PC-9 (cell line): ENCODE results near the gene TJP2. TPM values are rescaled to one million over a fixed set of nuclear protein-coding genes. Genes with fewer than 3 reads are reported as not detected.

Experiments used
- BruUV-seq: library from RNA; stranded (reverse); fragments of 400-500 nt; replicated peaks from 2 replicates; lab custom pipeline; 2021; lab: Mats Ljungman, UMichigan
- CTCF ChIA-PET: fragments of 300-600 bp; sonication (Branson Sonifier 250); formaldehyde crosslinking; loops from one replicate; lab custom pipeline; 2022; ENCODE audit warnings: antibody characterized with exemption; lab: Charles Lee
- POLR2A ChIA-PET: fragments of 300-600 bp; sonication (Branson Sonifier 250); formaldehyde crosslinking; loops from one replicate; lab custom pipeline; 2022; ENCODE audit warnings: antibody characterized with exemption; ENCODE audit not compliant: unreplicated experiment; lab: Charles Lee
- DNase-seq, 2 experiments: peaks; one replicate each; pipeline versions ENCODE4 v3.0.0 to v3.0.0-alpha.2; 2015 to 2022; ENCODE audit warnings: mixed read lengths in 1 of 2
- H2AFZ ChIP-seq: fragments of 200-600 bp; sonication (generic); 2 replicates; pipeline ENCODE4 v1.8.1; 2017; ENCODE audit warnings: antibody characterized with exemption
- H3F3A ChIP-seq: fragments of 200-600 bp; sonication (generic); 2 replicates; pipeline ENCODE4 v1.8.1; 2017; ENCODE audit warnings: antibody characterized with exemption, mild to moderate bottlenecking, low read depth; ENCODE audit not compliant: insufficient read depth
- H3K27ac ChIP-seq: fragments of 200-600 bp; sonication (generic); 2 replicates; pipeline ENCODE4 v1.6.1; 2016; ENCODE audit warnings: mixed run types
- H3K27me3 ChIP-seq: fragments of 200-600 bp; sonication (generic); 2 replicates; pipeline ENCODE4 v1.6.1; 2016; ENCODE audit warnings: low read depth, mixed run types; ENCODE audit not compliant: insufficient read depth
- H3K36me3 ChIP-seq: fragments of 200-600 bp; sonication (generic); 2 replicates; pipeline ENCODE4 v1.6.1; 2016; ENCODE audit warnings: low read depth, mixed run types
- H3K4me1 ChIP-seq: fragments of 200-600 bp; sonication (generic); replicated peaks from 2 replicates; pipeline ENCODE4 v1.6.1; 2016; ENCODE audit warnings: mixed run types; ENCODE audit not compliant: insufficient read depth
- H3K4me2 ChIP-seq: fragments of 200-600 bp; sonication (generic); 2 replicates; pipeline ENCODE4 v1.6.1; 2017; ENCODE audit warnings: mixed run types
- H3K4me3 ChIP-seq: fragments of 200-600 bp; sonication (generic); 2 replicates; pipeline ENCODE4 v1.6.1; 2016; ENCODE audit warnings: mixed run types
- H3K79me2 ChIP-seq: fragments of 200-600 bp; sonication (generic); 2 replicates; pipeline ENCODE4 v1.6.1; 2017; ENCODE audit warnings: low read depth, mixed run types
- H3K9me2 ChIP-seq: fragments of 200-600 bp; sonication (generic); 2 replicates; pipeline ENCODE4 v1.8.1; 2017; ENCODE audit warnings: mild to moderate bottlenecking; ENCODE audit not compliant: insufficient read depth
- H3K9me3 ChIP-seq: fragments of 200-600 bp; sonication (generic); 2 replicates; pipeline ENCODE4 v1.8.1; 2016; ENCODE audit warnings: low read depth; ENCODE audit not compliant: insufficient read depth
- H4K20me1 ChIP-seq: fragments of 200-600 bp; sonication (generic); 2 replicates; pipeline ENCODE4 v1.8.1; 2017; ENCODE audit not compliant: insufficient read depth
- CTCF ChIP-seq: fragments of 200-600 bp; sonication (generic); conservative IDR thresholded peaks from 2 replicates; pipeline ENCODE4 v1.6.1; 2017; ENCODE audit warnings: mixed run types, antibody characterized with exemption, mild to moderate bottlenecking, moderate library complexity
- EZH2 ChIP-seq: fragments of 200-600 bp; sonication (generic); IDR thresholded peaks from 2 replicates; pipeline ENCODE4 v1.8.0; 2017; ENCODE audit warnings: antibody characterized with exemption, low read depth
- intact Hi-C: fragments of 100-400 bp; cut with micrococcal nuclease; formaldehyde crosslinking; loops from one replicate; pipeline ENCODE4 v1.10.0; 2022; ENCODE audit not compliant: unreplicated experiment
- total RNA-seq: library from RNA; stranded (reverse); gene quantifications from 2 replicates; pipeline ENCODE4 v1.2.3, GENCODE V29; 2021

Gene TJP2
- total RNA-seq, 1 experiment from 2014 or later, result 143 TPM

- no peak overlapping the region for H2AFZ ChIP-seq
- CTCF ChIA-PET, result no interaction called here
These were observed 39.6 kb downstream of the TJP2 start for GRCh38 chr9:69213647-69214046.

GRCh38 chr9:69214939-69215338, 40.9 kb downstream of the TJP2 start:
- Histone ChIP-seq H4K20me1 (peaks cover 21% of the 10 kb centered on the region; the same call in 1 of the 2 replicates), H3K36me3 (peaks cover 6% of the 10 kb centered on the region; the same call in 1 of the 2 replicates), H3K4me3 (no peak overlapping the region), H3K79me2 (peaks cover 16% of the 10 kb centered on the region), H3K9me2 (no peaks in the 10 kb centered on the region), H3K27me3 (no peaks in the 10 kb centered on the region), H2AFZ (no peak overlapping the region), H3K27ac (no peak overlapping the region), H3K9me3 (no peaks in the 10 kb centered on the region), H3K4me1 (no peaks in the 10 kb centered on the region), H3F3A (0 out of 2 replicates have a peak, but pooled peaks cover 10% of the 10 kb centered on the region), H3K4me2 (no peak overlapping the region)
- intact Hi-C loops, result no loop called here
- TF ChIP-seq CTCF, result no peak
- no peak for TF ChIP-seq EZH2
- ChIA-PET CTCF (interaction anchor here (0.7 to 1.1 kb wide), 2 partner anchors 8 to 19 kb away, joined by 3 to 7 read pairs; no protein-coding TSS in a partner anchor), POLR2A (no interaction called here)
- no peak for DNase-seq
- no TSS peak for BruUV-seq

More at GRCh38 chr9:69213647-69214046, 39.6 kb downstream of the TJP2 start:
- Histone ChIP-seq H3K4me3 (no peak overlapping the region), H3K79me2 (peaks cover 25% of the 10 kb centered on the region), H3K27ac (no peak overlapping the region), H3K9me2 (no peaks in the 10 kb centered on the region), H4K20me1 (peaks cover 25% of the 10 kb centered on the region; the same call in 1 of the 2 replicates), H3K4me2 (no peak overlapping the region), H3K27me3 (no peaks in the 10 kb centered on the region), H3K36me3 (0 out of 2 replicates have a peak, but pooled peaks cover 6% of the 10 kb centered on the region), H3F3A (0 out of 2 replicates have a peak, but pooled peaks cover 10% of the 10 kb centered on the region), H3K9me3 (no peaks in the 10 kb centered on the region), H3K4me1 (no peaks in the 10 kb centered on the region)
- POLR2A ChIA-PET, result no interaction called here
- BruUV-seq, result no TSS peak
- TF ChIP-seq CTCF (no peak), EZH2 (no peak)
- intact Hi-C loops, result no loop called here
- DNase-seq, result no peak

GRCh38 chr9:69215774-69216485, 41.9 kb downstream of the TJP2 start:
- DNase-seq, result no peak
- ChIA-PET CTCF (interaction anchor here (0.7 to 1.1 kb wide), 2 partner anchors 7 to 20 kb away, joined by 3 to 7 read pairs; no protein-coding TSS in a partner anchor), POLR2A (no interaction called here)
- no peaks in the 10 kb centered on the region for H3K9me3 ChIP-seq
- H3K36me3 ChIP-seq, result peaks cover 14% of the 10 kb centered on the region; the same call in 1 of the 2 replicates
- H3K4me2 ChIP-seq, result no peak overlapping the region
- BruUV-seq, result no TSS peak
- no peak overlapping the region for H2AFZ ChIP-seq
- no peaks in the 10 kb centered on the region for H3K9me2 ChIP-seq
- TF ChIP-seq CTCF, result no peak
- no peak for TF ChIP-seq EZH2
- H3F3A ChIP-seq, result 0 out of 2 replicates have a peak, but pooled peaks cover 10% of the 10 kb centered on the region
- peaks cover 10% of the 10 kb centered on the region; the same call in 1 of the 2 replicates for H3K79me2 ChIP-seq
- no peak overlapping the region for H3K4me3 ChIP-seq
- H3K27ac ChIP-seq, result no peak overlapping the region
- H3K4me1 ChIP-seq, result no peaks in the 10 kb centered on the region
- intact Hi-C loops, result no loop called here
- no peaks in the 10 kb centered on the region for H3K27me3 ChIP-seq
- H4K20me1 ChIP-seq, result peaks cover 19% of the 10 kb centered on the region; the same call in 1 of the 2 replicates
